Stimulated activated CD4-positive, alpha-beta T cell treated with anti-CD3 and anti-CD28 coated beads, Interleukin-2, amount 100 ng/mL, for 48 hours (primary cell): ENCODE data around the gene VSTM2L.

Source experiments
- DNase-seq, 2 donors: peaks; one replicate each; pipeline ENCODE4 v3.0.0-alpha.2; 2020

Gene VSTM2L

DNA sequence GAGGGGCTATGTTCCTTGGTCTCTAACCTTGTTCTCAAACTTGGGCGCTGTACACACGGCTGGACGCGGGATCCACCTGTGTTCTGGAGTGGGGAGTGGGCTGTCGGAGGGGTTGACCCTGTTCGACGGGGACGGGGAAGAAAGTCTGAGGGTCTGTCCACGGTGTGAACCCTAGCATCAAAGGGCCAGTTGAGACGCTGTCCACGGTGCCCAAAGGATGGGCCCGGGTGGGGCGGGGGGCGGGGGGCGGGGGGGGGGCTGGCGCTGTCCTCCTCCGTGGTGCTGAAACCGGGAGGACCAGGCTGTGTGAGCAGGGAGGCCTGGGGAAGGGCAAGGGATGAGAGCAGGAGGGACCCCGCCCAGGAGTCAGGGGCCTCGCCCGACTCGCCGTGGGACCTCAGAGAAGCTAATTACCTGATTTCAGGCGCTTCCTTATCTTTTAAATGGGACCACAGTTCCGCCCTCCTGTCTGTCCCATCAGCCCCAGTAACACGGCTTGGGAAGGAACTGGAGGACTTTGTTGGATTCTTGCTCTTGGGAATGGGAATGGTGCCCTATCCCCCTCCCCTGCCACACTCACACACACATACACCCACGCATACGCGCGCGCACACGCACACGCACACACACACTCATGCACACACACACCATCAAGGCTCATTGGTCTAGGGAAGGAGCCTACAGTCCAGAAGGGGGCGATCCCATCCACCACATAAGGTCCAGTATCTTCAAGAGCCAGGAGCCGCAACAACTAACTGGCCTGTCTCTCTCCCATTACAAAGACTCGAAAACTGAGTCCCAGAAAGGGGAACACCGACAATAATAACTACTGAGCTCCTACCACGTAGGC lies 1.0 kb upstream of the VSTM2L start:
- DNase-seq: no peak

DNA sequence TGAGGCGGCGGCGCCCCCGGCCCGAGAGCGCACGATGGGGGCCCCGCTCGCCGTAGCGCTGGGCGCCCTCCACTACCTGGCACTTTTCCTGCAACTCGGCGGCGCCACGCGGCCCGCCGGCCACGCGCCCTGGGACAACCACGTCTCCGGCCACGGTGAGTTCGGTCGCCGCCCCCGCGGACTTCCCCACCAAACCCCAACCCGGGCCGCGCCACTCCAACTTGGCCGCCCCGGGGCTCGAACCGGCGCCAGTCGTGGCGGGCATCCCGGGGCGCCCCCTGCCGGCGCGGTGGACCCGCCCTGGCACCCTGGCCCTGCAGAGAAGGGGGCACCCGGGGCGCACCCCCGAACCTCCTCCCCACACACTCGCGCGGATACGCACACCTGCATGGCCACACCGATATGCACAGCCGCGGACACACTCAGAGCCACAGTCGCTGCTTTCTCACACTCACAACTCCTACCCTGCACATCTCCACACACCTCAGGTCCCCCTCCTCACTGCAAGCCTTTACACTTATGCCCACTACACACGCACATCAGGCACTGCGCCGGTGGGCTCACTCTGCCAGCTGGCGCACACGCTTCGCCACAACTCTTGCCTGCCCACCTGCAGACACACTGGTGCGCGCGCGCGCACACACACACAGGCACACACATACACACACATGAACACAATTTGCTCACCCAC lies 535 bp downstream of the VSTM2L start:
- DNase-seq: no peak

DNA sequence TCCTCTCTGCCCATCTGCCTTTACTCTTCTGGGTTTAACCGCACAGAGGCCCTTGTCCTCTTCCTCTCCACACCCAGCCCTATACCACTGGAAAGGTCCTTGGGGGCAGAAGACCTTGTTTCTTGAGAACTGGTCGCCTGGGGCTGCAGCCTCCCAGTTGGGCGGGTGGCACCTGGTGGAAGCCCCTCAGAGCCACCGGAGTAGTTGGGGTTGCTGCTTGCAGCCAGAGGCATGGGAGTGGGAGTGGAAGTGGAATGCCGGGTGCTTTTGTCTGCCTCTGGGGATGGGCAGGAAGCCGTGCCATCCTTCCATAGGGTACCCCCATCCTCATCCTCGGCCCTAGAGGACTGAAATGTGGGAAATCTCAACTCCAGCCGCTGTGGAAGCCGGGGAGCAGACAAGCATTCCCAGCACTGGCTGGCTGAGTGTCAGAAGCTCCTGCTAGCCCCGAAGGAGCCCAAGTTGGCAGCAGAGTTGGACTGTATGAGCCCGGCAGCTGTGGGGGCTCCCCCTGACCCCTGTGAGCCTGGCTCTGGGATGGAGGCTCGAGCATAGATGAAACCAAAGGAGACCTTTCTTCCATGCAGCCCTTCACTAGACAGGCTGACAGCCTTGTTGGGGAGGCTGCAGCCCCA lies 1.2 kb downstream of the VSTM2L start:
- no peak for DNase-seq

DNA sequence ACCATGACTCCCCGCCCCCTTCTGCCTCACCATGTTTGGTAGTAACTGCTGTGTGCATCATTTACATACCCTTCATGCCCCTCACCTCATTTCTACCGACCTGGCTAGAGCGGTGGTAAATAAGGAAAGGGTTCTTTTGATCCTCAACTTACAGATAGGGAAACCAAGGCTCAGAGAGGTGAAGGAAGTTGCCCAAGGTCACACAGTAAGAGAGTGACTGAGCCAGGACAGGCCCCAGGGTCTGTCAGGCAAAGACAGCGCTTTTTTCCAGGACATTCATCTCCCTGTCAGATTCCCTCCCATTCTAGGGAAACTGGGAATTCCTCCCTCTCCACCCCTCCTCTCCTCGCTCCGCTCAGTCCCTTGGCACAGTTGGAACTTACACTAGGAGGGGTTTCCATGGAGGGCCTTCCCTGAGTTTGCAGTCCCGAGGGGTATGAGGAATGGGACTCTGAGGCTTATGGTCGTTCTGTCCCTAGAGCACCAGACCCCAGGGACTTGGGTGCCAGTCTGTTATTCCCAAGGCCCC lies 2.0 kb downstream of the VSTM2L start:
- DNase-seq: no peak

DNA sequence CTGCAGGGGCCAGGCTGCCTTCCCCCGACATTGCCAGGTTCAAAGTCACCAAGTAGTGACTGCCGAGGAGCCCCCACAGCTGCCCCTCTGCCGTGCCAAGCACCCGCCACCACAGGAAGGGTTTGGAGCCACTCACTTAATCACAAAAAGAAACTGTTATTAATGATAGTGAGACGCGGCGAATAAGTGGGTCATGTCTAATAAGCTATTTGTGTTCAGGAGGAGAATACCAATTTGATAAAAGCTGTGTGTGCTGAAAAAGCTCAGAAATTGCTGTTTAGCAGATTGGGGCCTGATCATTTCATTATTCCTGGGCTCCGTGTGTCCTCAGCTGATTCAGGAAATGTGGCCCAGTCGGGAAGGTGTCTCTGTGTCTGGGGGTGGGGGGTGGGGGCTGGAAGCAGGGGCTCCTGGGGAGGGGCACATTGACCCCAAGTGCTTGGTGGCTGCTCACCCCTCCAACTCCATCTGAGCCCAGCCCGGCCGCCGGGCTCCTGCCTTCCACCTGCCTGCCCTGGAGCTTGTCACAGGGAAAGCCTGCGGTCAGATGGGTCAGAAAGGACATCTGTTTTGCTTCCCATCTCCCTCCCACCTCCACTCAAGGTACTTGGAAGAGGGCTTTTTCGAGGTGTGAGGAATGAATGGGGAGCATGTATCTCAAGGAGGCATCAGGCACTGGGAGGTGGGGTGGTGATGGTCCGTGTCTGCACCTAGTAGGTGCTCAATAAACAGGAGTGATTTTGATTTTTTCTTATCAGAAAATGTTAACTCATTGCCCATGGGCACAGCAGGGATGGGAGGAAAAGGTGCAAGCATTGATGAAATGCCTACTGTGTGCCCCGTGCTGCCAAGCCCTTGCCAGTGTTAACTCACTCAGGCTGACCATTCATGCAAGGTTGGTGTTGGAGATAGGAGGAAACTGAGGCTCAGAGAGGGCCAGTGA lies 3.0 kb downstream of the VSTM2L start:
- DNase-seq: no peak

DNA sequence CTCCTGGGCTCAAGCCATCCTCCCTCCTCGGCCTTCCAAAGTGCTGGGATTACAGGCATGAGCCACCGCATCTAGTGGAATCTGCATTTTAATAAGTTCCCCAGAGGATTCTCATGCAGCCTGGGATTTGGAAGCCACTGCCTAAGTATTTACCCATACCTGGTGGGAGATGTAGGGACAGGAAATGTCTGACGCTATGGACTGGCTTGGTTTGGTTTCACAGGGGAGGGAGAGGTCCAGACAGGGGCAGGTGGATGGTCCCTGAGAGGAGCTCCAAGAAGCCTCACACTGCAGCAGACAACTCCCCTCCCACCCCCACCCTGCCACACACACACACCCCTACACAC lies 4.4 kb downstream of the VSTM2L start:
- no peak for DNase-seq

DNA sequence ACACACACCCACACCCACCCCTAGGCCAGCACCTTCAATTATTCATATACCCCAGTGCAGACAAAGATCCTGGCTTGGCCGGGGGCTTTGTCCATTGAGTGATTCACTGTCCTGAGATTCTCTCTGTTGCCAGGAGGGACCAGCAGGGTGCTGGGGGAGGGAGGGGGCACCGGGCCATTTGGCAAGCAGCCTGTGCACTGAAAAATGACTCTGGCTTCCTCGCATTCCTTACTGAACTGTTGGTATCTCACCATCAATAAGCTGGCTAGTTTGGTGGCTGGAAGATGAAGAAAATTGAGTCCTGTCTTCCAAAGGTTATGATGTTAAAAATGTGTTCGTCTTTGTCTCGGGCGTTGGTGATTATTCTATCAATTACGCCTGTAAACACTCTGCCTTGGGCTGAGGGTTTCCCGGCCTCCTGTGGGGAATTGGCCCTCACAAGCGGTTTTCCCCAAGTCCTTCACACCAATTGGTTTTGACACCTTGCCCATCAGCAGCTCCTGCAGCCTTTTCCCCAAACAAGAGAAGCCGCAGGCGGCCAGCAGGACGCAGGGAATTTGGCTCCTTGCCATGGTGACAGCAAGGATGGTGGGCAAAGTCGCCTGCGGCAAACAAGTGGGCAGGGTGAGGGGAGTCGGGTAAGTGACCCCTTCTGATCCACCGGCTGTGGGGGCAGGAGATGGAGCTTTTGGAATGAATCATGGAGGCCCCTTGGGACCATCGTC lies 4.9 kb downstream of the VSTM2L start:
- DNase-seq: no peak

DNA sequence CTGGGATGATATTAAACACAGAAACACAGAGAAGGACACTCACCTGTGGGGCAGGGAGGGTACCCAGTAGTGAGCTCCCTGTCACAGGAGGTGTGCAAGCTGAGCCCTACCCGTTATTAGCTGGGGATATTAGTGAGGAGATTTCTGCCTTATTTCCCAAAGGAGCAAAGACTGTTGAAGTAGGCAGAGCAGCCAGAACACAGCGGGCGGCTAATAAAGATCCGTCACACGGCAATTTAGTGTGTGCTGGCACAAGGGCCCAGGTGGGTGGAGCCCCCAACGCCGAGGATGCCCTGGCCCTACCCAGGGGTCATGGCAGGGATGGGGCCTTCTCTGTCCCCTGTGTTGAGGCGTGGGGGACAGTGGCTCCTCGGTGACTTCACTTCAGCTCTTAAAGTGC lies 8.3 kb downstream of the VSTM2L start:
- DNase-seq: no peak

DNA sequence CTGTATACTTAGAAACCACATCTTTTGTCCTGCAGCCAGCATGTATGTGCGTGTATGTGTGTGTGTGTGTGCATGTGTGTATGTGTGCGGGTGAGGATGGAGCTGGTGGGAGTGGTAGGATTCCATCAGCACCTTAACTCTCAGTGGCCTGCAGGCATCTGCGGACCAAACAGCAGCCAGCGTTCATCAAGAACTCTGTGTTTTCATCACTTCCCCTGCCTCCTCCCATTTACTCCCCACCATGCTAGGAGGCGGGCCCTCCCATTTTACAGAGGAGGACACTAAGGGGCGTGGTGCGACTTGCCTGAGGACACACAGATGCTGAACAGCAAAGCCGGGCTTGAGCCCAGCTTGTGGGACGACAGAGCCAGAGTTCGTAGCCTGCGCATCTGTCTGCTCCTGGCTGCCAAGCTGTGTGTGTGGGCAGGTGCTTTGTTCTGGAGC lies 8.9 kb downstream of the VSTM2L start:
- DNase-seq: no peak

DNA sequence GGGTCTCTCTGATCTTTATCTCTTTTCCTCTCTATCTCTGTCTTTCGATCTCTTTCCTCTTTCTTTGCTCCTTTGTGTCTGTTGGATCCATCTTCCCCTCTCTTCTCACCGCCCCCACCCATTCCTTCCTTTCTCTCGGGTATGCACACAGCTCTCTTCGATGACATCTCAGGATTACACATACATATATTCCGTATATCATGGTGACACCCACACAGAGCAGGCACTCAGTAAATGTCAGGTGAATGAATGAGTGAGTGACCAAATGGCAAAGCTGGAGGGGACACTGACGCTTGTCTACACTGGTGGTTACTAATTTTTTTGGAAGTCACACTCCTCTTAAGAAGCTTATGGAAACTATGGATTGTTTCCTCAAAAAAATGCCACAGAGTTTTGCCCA lies 9.9 kb downstream of the VSTM2L start:
- no peak for DNase-seq

DNA sequence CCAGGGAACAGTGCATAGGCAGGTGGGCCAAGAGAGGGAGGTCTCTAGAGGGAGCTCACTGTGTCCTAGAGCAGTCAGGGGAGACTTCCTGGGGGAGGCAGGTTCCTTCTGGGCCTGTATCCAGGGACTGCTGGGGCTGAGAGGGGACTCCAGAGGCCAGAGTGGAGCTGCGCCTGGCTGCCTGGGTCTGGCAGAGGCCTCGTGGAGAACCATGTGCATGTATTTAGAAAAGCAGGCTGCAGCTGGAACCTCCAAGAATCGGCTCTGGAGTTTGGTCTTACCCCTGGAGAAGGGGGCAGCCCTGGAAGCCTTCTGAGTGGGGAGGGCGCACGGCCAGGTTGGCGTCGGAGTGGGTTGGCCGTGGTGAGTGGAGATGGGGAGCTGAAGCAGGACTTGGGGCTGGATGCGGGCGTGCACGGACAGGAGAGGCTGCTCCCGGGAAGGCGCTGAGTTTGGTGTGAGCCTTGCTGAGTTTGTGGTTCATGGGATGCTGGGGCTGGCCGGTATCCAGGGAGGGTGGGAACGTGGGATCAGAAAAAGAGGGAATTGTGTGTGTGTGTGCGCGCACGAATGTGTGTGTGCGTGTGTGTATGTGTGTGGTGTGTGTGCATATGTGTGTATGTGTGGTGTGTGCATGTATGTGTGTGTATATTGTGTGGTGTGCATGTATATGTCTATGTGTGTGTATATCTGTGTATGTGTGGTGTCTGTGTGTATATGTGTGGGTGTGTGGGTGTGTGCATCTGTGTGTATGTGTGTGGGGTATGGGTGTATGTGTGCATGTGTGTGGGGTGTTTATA lies 10.8 kb downstream of the VSTM2L start:
- DNase-seq: no peak

DNA sequence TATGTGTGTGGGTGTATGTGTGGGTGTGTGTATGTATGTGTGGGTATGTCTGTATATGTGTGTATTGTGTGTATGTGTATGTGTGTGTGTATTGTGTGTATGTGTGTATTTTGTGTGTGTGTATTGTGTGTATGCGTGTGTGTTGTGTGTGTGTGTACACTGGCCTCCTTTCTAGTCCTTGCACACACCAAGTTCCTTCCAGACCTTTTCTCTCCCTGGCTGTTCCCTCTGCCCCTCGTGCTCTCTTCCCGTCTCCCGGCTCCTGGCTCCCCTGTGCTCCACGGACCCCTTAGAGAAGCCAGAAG lies 11.4 kb downstream of the VSTM2L start:
- no peak for DNase-seq

DNA sequence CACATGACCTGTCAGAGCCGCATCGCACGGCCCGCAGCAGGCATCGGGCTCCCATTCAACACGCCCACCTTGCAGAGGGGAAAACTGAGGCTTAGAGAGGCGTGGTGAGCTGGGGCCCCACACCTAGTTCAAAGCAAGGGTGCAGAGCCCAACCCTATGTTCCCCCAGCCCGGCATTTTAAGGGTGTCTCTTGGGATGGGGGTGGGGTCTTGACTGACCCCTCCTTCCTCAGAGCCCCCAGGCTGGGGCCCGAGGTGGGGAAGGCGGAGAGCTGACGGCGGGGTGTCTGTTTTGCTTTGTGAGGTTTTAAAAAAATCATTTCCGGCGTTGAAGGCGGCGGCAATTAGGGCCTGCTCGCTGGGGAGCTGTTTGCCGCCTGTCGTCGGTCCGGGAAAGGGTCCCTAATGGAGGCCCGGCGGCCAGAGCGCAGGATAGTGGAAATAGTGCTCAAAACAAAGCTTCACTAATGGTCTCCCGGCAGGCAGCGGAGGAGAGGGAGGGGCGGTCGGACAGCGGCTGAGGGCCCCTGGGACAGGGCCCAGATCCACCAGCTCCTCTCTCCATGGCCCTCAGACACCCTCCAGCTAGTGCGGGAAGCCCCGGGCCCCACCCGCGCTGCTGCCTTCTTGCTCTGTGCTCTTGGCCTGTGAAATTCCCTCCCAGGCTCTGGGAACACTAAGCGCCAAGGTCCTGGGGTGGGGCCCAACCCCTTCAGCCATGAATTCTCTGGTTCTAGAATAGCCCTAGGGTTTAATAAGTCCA lies 11.9 kb downstream of the VSTM2L start:
- no peak for DNase-seq

DNA sequence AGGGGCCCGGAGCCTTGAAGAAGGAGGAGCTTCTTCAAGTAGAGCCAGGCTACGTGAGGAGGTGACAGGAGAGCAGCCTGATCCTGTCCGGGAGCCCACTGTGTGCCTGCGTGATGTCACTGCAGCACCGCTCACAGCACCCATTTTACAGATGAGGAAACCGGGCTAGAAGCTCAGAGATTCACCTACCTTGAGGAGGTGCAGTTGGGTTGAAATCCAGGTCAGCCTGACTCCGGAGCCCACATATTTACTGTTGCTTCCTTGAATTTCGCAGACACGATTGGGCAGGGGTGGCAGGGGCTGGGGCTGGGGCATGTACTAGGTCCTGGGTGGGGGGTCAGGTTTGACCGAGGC lies 12.5 kb downstream of the VSTM2L start:
- DNase-seq: no peak

DNA sequence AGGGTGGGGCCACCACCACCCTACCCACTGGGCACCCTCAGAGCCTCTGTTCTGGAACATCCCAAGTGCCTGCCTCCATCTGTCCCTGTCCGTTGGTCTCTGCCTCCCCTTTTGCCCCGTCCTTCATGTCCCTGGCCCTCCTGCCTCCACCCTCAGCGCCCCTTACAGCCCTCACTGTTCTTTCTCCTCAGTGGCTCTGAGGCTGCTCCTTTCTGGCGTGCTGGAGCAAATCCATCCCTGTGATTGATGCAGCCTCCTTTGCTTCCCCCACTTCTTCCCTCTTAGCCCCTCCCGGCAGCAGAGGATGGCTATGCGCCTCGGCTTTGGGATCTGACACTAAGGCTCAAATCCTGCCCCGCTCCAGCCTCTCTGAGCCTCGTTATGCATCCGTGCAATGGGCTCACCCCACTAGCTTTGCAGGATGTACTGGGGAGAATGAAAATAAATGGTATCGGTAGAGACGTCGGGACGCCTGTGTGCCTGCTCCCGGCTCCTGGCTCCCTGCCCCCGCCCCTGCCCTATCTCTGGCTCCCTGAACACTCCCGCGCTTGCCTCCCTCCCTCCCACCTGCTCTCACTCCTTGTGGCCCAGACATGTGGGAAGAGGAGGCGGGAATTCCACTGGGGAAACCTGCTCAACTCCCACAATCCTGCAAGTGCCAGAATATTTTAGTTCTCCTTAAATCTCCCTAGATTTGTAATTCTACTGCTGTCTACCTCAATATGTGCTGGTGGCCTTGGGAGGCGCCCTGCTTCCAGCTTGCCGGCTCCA lies 13.1 kb downstream of the VSTM2L start:
- DNase-seq: no peak

DNA sequence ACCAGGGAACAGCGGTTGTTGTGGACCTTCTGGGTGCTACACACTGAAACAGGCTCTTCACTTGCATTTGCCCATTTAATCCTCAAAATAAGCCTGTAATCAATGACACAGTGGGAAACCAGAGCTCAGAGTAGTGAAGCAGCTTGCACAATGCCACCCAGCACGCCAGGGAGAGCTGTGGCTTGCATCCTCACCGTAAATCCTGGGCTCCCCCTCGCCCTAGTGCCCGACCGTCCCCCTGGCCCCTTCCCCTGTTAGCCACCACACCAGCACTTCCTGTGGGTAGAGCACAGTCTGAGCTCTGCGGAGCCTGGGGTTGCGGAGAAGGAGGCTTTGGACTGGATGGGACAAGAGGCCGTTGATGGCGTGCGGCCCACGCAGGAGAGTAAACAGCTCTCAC lies 14.5 kb downstream of the VSTM2L start:
- DNase-seq: no peak

DNA sequence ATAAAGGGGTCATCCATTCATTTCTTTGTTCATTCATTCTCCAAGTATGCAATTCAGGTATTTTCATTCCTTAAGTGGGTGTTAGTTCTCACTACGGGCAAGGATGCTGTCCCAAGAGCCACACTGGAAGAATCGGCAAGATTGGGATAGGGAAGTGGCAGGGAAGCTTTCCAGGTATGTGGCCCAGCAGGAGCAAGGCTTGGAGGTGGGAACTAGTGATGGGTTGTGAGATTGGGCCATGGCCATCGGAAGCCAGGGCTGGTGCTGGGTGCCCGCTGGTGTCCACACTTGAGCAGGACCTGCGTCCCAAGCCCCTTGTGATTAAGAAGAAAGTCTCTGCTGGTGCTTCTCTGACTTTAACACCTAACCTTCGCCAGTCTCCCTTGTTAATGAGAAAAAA lies 15.1 kb downstream of the VSTM2L start:
- DNase-seq: no peak

DNA sequence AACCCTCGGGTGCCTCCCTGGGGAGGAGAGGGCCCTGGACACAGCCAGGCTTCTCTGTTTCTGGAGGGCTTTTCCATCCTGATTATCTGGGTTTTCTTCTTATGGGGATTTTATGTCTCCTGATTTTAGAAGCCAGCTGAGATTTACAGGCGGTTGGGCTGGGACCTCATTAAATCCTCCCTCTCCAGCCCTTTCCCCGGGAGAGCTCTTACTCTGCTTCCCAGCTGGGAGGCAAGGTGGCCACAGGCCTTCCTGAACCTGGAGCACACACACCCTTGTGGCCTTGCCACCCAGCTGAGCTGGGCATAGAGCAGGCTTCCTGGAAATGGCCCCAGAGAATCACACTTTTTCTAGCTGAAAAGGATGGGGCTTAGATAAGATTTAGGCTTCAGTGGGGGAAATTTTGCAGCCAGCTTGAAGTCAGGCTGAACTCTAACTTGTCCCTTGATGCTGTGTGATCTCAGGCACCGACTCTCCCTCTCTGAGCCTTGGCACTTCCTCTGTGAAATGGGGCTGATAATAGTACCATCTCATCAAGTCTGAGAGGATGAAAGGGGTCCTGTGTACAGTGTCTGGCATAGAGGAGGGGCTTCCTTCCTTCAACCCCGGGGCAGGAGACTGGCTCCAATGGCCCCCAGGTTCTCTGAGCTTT lies 16.6 kb downstream of the VSTM2L start:
- no peak for DNase-seq

DNA sequence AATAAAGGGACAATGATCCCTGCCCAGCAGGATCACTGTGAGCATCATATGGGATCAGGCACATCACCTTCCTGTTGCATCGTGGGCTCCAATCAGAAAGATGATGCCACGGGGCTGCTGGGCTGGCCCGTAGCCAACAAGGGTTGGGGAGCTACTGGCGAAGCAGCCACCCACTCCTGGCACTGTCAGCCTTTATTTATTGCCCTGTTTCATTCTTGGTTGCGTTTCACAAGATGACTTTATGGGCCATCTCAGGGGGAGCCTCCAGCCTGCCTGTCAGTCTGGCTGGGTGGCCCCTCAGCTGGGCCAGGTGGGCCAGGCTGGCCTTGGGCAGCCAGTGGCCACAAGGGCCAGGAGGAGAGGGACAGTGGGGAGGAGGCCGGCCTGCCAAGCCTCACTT lies 17.3 kb downstream of the VSTM2L start:
- DNase-seq: no peak
